Coronary artery (tissue), 2 donors: ENCODE data around the gene SLC16A10.
A peak's percentile ranks its signal among the peaks of the same experiment; 100 is the strongest.

Experiments
- DNase-seq: peaks from one replicate; pipeline ENCODE4 v3.0.0-alpha.2; 2017; ENCODE audit warnings: low spot score
- H3K27ac ChIP-seq, 2 donors: fragments of 200-600 bp; sonication (generic); one replicate each; pipeline ENCODE4 v1.5.1; 2016 to 2019
- H3K4me3 ChIP-seq: fragments of 200-600 bp; sonication (generic); 2 replicates; pipeline ENCODE4 v1.5.1; 2016; ENCODE audit warnings: mild to moderate bottlenecking, moderate library complexity
- CTCF ChIP-seq: fragments of 200-600 bp; sonication (generic); IDR thresholded peaks from one replicate; pipeline ENCODE4 v1.5.1; 2019; ENCODE audit warnings: antibody characterized with exemption

Gene SLC16A10

GRCh38 chr6:111087106-111087835, at the start of gene SLC16A10:
Gene SLC16A10, plus strand, starts transcription at chr6:111087503. Its CDS starts 250 bp downstream, at chr6:111087753.
- TF ChIP-seq CTCF, result no peak
- Histone ChIP-seq H3K27ac (peak within 1 kb of the TSS; percentile 37 to 50), H3K4me3 (peak within 1 kb of the TSS; percentile 87)
- DNase-seq, result no peak

GRCh38 chr6:111038534-111039252, 48.6 kb upstream of the SLC16A10 start:
- H3K27ac ChIP-seq, result no peak overlapping the region
- no peak overlapping the region for H3K4me3 ChIP-seq
- no peak for DNase-seq
- no peak for TF ChIP-seq CTCF

- DNase-seq, result no peak
- TF ChIP-seq CTCF, result no peak
- no peak overlapping the region for H3K4me3 ChIP-seq
- no peak overlapping the region for H3K27ac ChIP-seq
These were observed 45.4 kb upstream of the SLC16A10 start for GRCh38 chr6:111041917-111042316.

GRCh38 chr6:111047244-111047643, 40.1 kb upstream of the SLC16A10 start:
- no peak overlapping the region for H3K27ac ChIP-seq
- TF ChIP-seq CTCF, result no peak
- no peak for DNase-seq
- H3K4me3 ChIP-seq, result no peak overlapping the region

GRCh38 chr6:111050261-111051023, 36.9 kb upstream of the SLC16A10 start:
- no peak overlapping the region for H3K4me3 ChIP-seq
- H3K27ac ChIP-seq, result peak overlapping the region; percentile 23 to 42
- no peak for DNase-seq
- no peak for TF ChIP-seq CTCF

GRCh38 chr6:111052171-111052570, 35.1 kb upstream of the SLC16A10 start:
- no peak overlapping the region for H3K4me3 ChIP-seq
- H3K27ac ChIP-seq, result no peak overlapping the region
- TF ChIP-seq CTCF, result no peak
- no peak for DNase-seq
